B cell (primary cell): ENCODE measurements around the gene HOXA3. TPM values are rescaled to one million over a fixed set of nuclear protein-coding genes. Genes with fewer than 3 reads are reported as not detected.

ENCODE experiments used
- ATAC-seq: fragments of 200-7000 bp; cut with Tn5 transposase; one replicate; pipeline ENCODE4 v1.10.0; 2021; ENCODE audit warnings: low read depth, mild to moderate bottlenecking, moderate number of reproducible peaks, moderate library complexity
- CTCF ChIA-PET: fragments of 350-600 bp; sonication (Branson Sonifier 250); formaldehyde crosslinking; loops from one replicate; lab custom pipeline; 2021; ENCODE audit warnings: antibody characterized with exemption, inconsistent platforms; lab: Charles Lee
- POLR2A ChIA-PET: fragments of 350-600 bp; sonication (Branson Sonifier 250); formaldehyde crosslinking; loops from one replicate; lab custom pipeline; 2021; ENCODE audit warnings: antibody characterized with exemption; lab: Charles Lee
- DNase-seq: peaks from one replicate; pipeline ENCODE4 v3.0.0; 2013
- H2AFZ ChIP-seq: 2 replicates; pipeline ENCODE4 v1.6.1; 2012; ENCODE audit warnings: mild to moderate bottlenecking, low read depth, low read length; ENCODE audit not compliant: insufficient read depth, poor library complexity, severe bottlenecking
- H3K27ac ChIP-seq, 2 donors: 1 replicate in 1 of 2; 2 replicates in 1 of 2; pipeline ENCODE4 v1.5.1; 2012 to 2013; ENCODE audit warnings: low read length in 2 of 2, mild to moderate bottlenecking in 2 of 2, moderate library complexity in 1 of 2
- H3K27me3 ChIP-seq, 4 experiments: fragments of 200-600 bp in 1 of 4; sonication (generic) in 1 of 4; replicated peaks in 1 of 4; 1 replicate in 2 of 4; 2 replicates in 2 of 4; pipeline versions ENCODE4 v1.6.1 to v1.7.0; 2013 to 2016; ENCODE audit warnings: low read length in 3 of 4, mild to moderate bottlenecking in 2 of 4, mixed read lengths in 1 of 4, moderate library complexity in 1 of 4; ENCODE audit not compliant: insufficient read depth in 4 of 4, control insufficient read depth in 3 of 4; ENCODE audit errors: control extremely low read depth in 1 of 4
- H3K36me3 ChIP-seq, 2 experiments: replicated peaks in 1 of 2; 1 replicate in 1 of 2; 2 replicates in 1 of 2; pipeline versions ENCODE4 v1.6.1 to v1.7.1; 2013; ENCODE audit warnings: low read length in 1 of 2; ENCODE audit not compliant: insufficient read depth in 2 of 2, control insufficient read depth in 1 of 2; ENCODE audit errors: control extremely low read depth in 1 of 2, extremely low read depth in 1 of 2
- H3K4me1 ChIP-seq, 2 donors: fragments of 200-600 bp in 1 of 2; sonication (generic) in 1 of 2; 1 replicate in 1 of 2; 2 replicates in 1 of 2; pipeline versions ENCODE4 v1.5.1 to v1.6.1; 2013 to 2017; ENCODE audit warnings: low read length in 2 of 2; ENCODE audit not compliant: control insufficient read depth in 2 of 2, insufficient read depth in 2 of 2
- H3K4me2 ChIP-seq: replicated peaks from 2 replicates; pipeline ENCODE3; 2012; ENCODE audit warnings: mild to moderate bottlenecking, low read depth, low read length; ENCODE audit not compliant: poor library complexity, severe bottlenecking
- H3K4me3 ChIP-seq, 5 experiments: fragments of 200-600 bp in 1 of 5; sonication (generic) in 1 of 5; 1 replicate in 3 of 5; 2 replicates in 2 of 5; pipeline versions ENCODE4 v1.5.1 to v1.7.0; 2011 to 2016; ENCODE audit warnings: low read length in 4 of 5, mild to moderate bottlenecking in 4 of 5, low read depth in 2 of 5, control low read depth in 1 of 5, moderate library complexity in 1 of 5; ENCODE audit not compliant: insufficient read depth in 1 of 5; ENCODE audit errors: control extremely low read depth in 1 of 5, extremely low read depth in 1 of 5
- H3K79me2 ChIP-seq: fragments of 200-600 bp; sonication (generic); one replicate; pipeline ENCODE4 v1.6.0; 2016; ENCODE audit warnings: low read length; ENCODE audit not compliant: control insufficient read depth, insufficient read depth
- H3K9ac ChIP-seq: fragments of 200-600 bp; sonication (generic); 2 replicates; pipeline ENCODE4 v1.6.1; 2017; ENCODE audit warnings: mild to moderate bottlenecking, low read length, moderate library complexity
- H3K9me3 ChIP-seq, 3 donors: one replicate each; pipeline versions ENCODE4 v1.6.1 to v1.7.1; 2013; ENCODE audit warnings: low read length in 2 of 3; ENCODE audit not compliant: control insufficient read depth in 2 of 3, insufficient read depth in 1 of 3; ENCODE audit errors: control extremely low read depth in 1 of 3
- H4K20me1 ChIP-seq: 2 replicates; pipeline ENCODE4 v1.6.0; 2012; ENCODE audit warnings: mild to moderate bottlenecking, low read length; ENCODE audit not compliant: insufficient read depth, control insufficient read depth, poor library complexity, severe bottlenecking
- H3K27ac Mint-ChIP-seq: one replicate; pipeline ENCODE4 v1.8.0; 2021; ENCODE audit warnings: mixed read lengths
- H3K27me3 Mint-ChIP-seq: one replicate; pipeline ENCODE4 v1.8.0; 2021; ENCODE audit warnings: mixed read lengths
- H3K4me1 Mint-ChIP-seq: one replicate; pipeline ENCODE4 v1.8.0; 2021; ENCODE audit warnings: mixed read lengths
- H3K4me3 Mint-ChIP-seq: one replicate; pipeline ENCODE4 v1.8.0; 2021; ENCODE audit warnings: mixed read lengths
- H3K9me3 Mint-ChIP-seq: one replicate; pipeline ENCODE4 v1.8.0; 2022; ENCODE audit warnings: mixed read lengths; ENCODE audit not compliant: insufficient read depth
- CTCF ChIP-seq: fragments of 200-600 bp; IDR thresholded peaks from one replicate; pipeline ENCODE4 v1.8.0; 2022; ENCODE audit warnings: antibody characterized with exemption, mild to moderate bottlenecking
- EZH2 ChIP-seq: IDR thresholded peaks from 2 replicates; pipeline ENCODE4 v1.6.1; 2012; ENCODE audit warnings: borderline replicate concordance, low read depth, mild to moderate bottlenecking, moderate library complexity, low read length; ENCODE audit not compliant: insufficient read depth, poor library complexity, severe bottlenecking
- WGBS: methylation state at CpG from one replicate; pipeline ENCODE4 v1.1.5; 2013; ENCODE audit warnings: missing lambda C conversion rate; ENCODE audit not compliant: insufficient coverage; 5-methylcytosine and 5-hydroxymethylcytosine counted together
- intact Hi-C: fragments of 100-400 bp; cut with micrococcal nuclease; formaldehyde crosslinking; loops from one replicate; pipeline ENCODE4 v1.10.0; 2022
- polyA plus RNA-seq: library from polyadenylated mRNA; depleted of rRNA; stranded (reverse); fragments of >200 nt; gene quantifications from 2 replicates; pipeline ENCODE4 v1.2.3, GENCODE V29; 2012
- total RNA-seq, 2 donors: library from RNA; stranded (reverse); fragments of 120-200 nt in 1 of 2; gene quantifications; 1 replicate in 1 of 2; 2 replicates in 1 of 2; pipeline versions ENCODE4 v1.2.3 to v1.2.4, GENCODE V29; 2013 to 2022

HOXA3 gene
- total and polyA plus RNA-seq, 2 donors (not counting 1 experiment from before 2014, with no cell fraction given): 0.07 TPM; not detected in 1

- Histone ChIP-seq H3K27ac (no peak overlapping the region), H3K9ac (no peak overlapping the region), H3K4me3 (no peak overlapping the region), H3K9me3 (peaks cover 0 to 80% (median 9%) of the 10 kb centered on the region in 3 donors), H3K79me2 (no peaks in the 10 kb centered on the region), H3K27me3 (peaks cover 0 to 99% (median 88%) of the 10 kb centered on the region in 4 experiments), H3K36me3 (no peaks in the 10 kb centered on the region), H2AFZ (no peak overlapping the region), H4K20me1 (no peaks in the 10 kb centered on the region), H3K4me1 (peaks cover 52 to 80% of the 10 kb centered on the region in 2 donors), H3K4me2 (no peak overlapping the region)
- no CpG with 5 or more reads among the region's 4 CpGs for WGBS
- peaks cover 44% of the 10 kb centered on the region for H3K4me1 Mint-ChIP-seq
- POLR2A ChIA-PET: no interaction called here
- TF ChIP-seq EZH2 (peak; percentile 16), CTCF (no peak)
- intact Hi-C loops: loop anchor here (5.0 kb wide), 1 partner anchor 35 kb away; the partner anchor contains the start of gene HOXA3
- ATAC-seq: no peak
- H3K9me3 Mint-ChIP-seq: no peaks in the 10 kb centered on the region
- H3K27me3 Mint-ChIP-seq: peaks cover 78% of the 10 kb centered on the region
- no peak overlapping the region for H3K4me3 Mint-ChIP-seq
- CTCF ChIA-PET: interaction anchor here (0.8 to 5.9 kb wide), 10 partner anchors 9 to 833 kb away, joined by 3 to 28 read pairs (median 4); partner anchors contain the start of gene HOXA13
- no peak overlapping the region for H3K27ac Mint-ChIP-seq
- peak; percentile 26 for DNase-seq
These were observed 34.5 kb upstream of the HOXA3 start for GRCh38 chr7:27186668-27187474.
